HL-60 (cell line): Measurements from ENCODE around the gene P2RY12.

Source experiments
- DNase-seq, 2 experiments: peaks; one replicate each; pipeline ENCODE4 v3.0.0-alpha.2; 2010 to 2020; ENCODE audit warnings: low read depth in 1 of 2, low spot score in 1 of 2
- H3K27ac ChIP-seq: fragments of 250-450 bp; sonication (Bioruptor Pico); replicated peaks from 2 replicates; pipeline ENCODE4 v1.5.1; 2020; ENCODE audit warnings: mild to moderate bottlenecking, moderate library complexity
- H3K27me3 ChIP-seq: fragments of 250-450 bp; sonication (Bioruptor Pico); 2 replicates; pipeline ENCODE4 v1.5.1; 2021; ENCODE audit warnings: mild to moderate bottlenecking, moderate library complexity; ENCODE audit not compliant: insufficient read depth, poor library complexity, severe bottlenecking
- H3K4me3 ChIP-seq: replicated peaks from 2 replicates; pipeline ENCODE4 v1.5.1; 2011; ENCODE audit warnings: mild to moderate bottlenecking, control low read depth, low read length; ENCODE audit not compliant: insufficient read depth
- CTCF ChIP-seq: IDR thresholded peaks from one replicate; pipeline ENCODE4 v1.5.1; 2011; ENCODE audit warnings: low read length, control low read depth, inconsistent platforms; ENCODE audit not compliant: insufficient read depth
- GABPA ChIP-seq: IDR thresholded peaks from 2 replicates; pipeline ENCODE4 v1.6.1; 2012; ENCODE audit warnings: low read depth
- POLR2AphosphoS5 ChIP-seq: IDR thresholded peaks from 2 replicates; pipeline ENCODE4 v1.6.1; 2012; ENCODE audit warnings: low read depth
- REST ChIP-seq: IDR thresholded peaks from 2 replicates; pipeline ENCODE4 v1.6.1; 2012; ENCODE audit warnings: low read depth; ENCODE audit not compliant: insufficient replicate concordance
- SPI1 ChIP-seq: IDR thresholded peaks from 2 replicates; pipeline ENCODE4 v1.6.1; 2012; ENCODE audit warnings: low read depth, mild to moderate bottlenecking, borderline replicate concordance

Gene P2RY12

GRCh38 chr3:151398895-151399294 lies 14.3 kb upstream of the P2RY12 start:
- H3K4me3 ChIP-seq = no peak overlapping the region
- no peak for DNase-seq
- H3K27me3 ChIP-seq = no peaks in the 10 kb centered on the region
- TF ChIP-seq CTCF (no peak), POLR2AphosphoS5 (no peak), SPI1 (no peak), REST (no peak), GABPA (no peak)
- no peak overlapping the region for H3K27ac ChIP-seq

DNA sequence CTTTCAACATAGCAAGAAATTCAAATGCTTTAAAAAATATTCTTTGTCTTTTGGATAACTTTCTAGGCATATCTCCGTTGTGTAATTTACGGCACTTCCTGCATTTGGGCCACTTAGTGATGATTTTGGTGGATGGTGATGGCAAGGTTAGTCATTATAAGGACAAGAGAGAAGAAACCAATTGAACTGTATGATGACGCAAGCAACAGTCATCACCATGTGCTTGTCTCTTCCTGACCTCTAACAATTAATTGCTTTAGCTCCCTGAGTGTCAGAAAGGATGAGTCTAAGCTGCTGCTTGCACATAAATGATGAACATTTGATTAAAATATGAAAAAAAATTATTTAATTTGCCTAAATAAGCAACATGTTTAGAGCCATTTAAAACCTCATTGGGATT lies 11.3 kb upstream of the P2RY12 start:
- no peak overlapping the region for H3K27ac ChIP-seq
- TF ChIP-seq CTCF (no peak), GABPA (no peak), POLR2AphosphoS5 (no peak), REST (no peak), SPI1 (no peak)
- no peak overlapping the region for H3K4me3 ChIP-seq
- H3K27me3 ChIP-seq = no peaks in the 10 kb centered on the region
- peak; percentile 49 to 51 for DNase-seq

GRCh38 chr3:151394611-151395010 lies 10.1 kb upstream of the P2RY12 start:
- no peaks in the 10 kb centered on the region for H3K27me3 ChIP-seq
- H3K4me3 ChIP-seq = no peak overlapping the region
- no peak for DNase-seq
- no peak for TF ChIP-seq REST
- TF ChIP-seq POLR2AphosphoS5 = no peak
- TF ChIP-seq GABPA = no peak
- TF ChIP-seq SPI1 = no peak
- no peak for TF ChIP-seq CTCF
- H3K27ac ChIP-seq = no peak overlapping the region
